Osteocyte (in vitro differentiated cells): Measurements from ENCODE around the gene SPART. TPM values are rescaled to one million over a fixed set of nuclear protein-coding genes. Genes with fewer than 3 reads are reported as not detected.

Experiments
- DNase-seq: peaks from one replicate; pipeline ENCODE4 v3.0.0; 2021; ENCODE audit warnings: mixed read lengths; ENCODE audit not compliant: unreplicated experiment; ENCODE audit errors: extremely low spot score
- H3K27ac Mint-ChIP-seq: one replicate; pipeline ENCODE4 v1.8.0; 2021; ENCODE audit warnings: mild to moderate bottlenecking, mixed read lengths; ENCODE audit not compliant: unreplicated experiment
- H3K27me3 Mint-ChIP-seq: one replicate; pipeline ENCODE4 v1.8.0; 2021; ENCODE audit warnings: mixed read lengths; ENCODE audit not compliant: unreplicated experiment
- H3K36me3 Mint-ChIP-seq: one replicate; pipeline ENCODE4 v1.8.0; 2021; ENCODE audit warnings: mixed read lengths; ENCODE audit not compliant: unreplicated experiment
- H3K4me1 Mint-ChIP-seq: one replicate; pipeline ENCODE4 v1.8.0; 2021; ENCODE audit warnings: mixed read lengths; ENCODE audit not compliant: unreplicated experiment
- H3K4me3 Mint-ChIP-seq: one replicate; pipeline ENCODE4 v1.8.0; 2021; ENCODE audit warnings: mild to moderate bottlenecking, moderate library complexity, mixed read lengths; ENCODE audit not compliant: unreplicated experiment
- H3K9me3 Mint-ChIP-seq: one replicate; pipeline ENCODE4 v1.8.0; 2021; ENCODE audit warnings: mixed read lengths; ENCODE audit not compliant: unreplicated experiment
- CTCF ChIP-seq: fragments of 200-600 bp; sonication (generic); IDR thresholded peaks from 2 replicates; pipeline ENCODE4 v1.5.0; 2021; ENCODE audit warnings: antibody characterized with exemption, mild to moderate bottlenecking, moderate library complexity
- total RNA-seq: library from RNA; stranded (reverse); gene quantifications from 2 replicates; pipeline ENCODE4 v1.2.1, GENCODE V29; 2021

The SPART gene
- total RNA-seq, 1 donor from 2014 or later = 87.1 TPM

- Mint-ChIP-seq H3K4me3 (peak overlapping the region; percentile 89), H3K4me1 (peaks cover 38% of the 10 kb centered on the region), H3K27ac (peak overlapping the region; percentile 99), H3K36me3 (no peaks in the 10 kb centered on the region), H3K9me3 (no peaks in the 10 kb centered on the region), H3K27me3 (no peaks in the 10 kb centered on the region)
- DNase-seq = peak; percentile 87
- TF ChIP-seq CTCF = no peak
Measured at GRCh38 chr13:36345438-36346221, 564 bp downstream of the SPART start.

- no peak for TF ChIP-seq CTCF
- Mint-ChIP-seq H3K4me1 (peaks cover 38% of the 10 kb centered on the region), H3K9me3 (no peaks in the 10 kb centered on the region), H3K27ac (peak overlapping the region; percentile 99), H3K27me3 (no peaks in the 10 kb centered on the region), H3K36me3 (no peaks in the 10 kb centered on the region), H3K4me3 (peak overlapping the region; percentile 89)
- no peak for DNase-seq
Measured at GRCh38 chr13:36344886-36345437, 1.2 kb downstream of the SPART start.

- no peak for TF ChIP-seq CTCF
Measured at GRCh38 chr13:36344173-36344572, 2.0 kb downstream of the SPART start.

GRCh38 chr13:36343766-36344165, 2.4 kb downstream of the SPART start:
- no peak for TF ChIP-seq CTCF
- no peaks in the 10 kb centered on the region for H3K27me3 Mint-ChIP-seq
- H3K27ac Mint-ChIP-seq = peak overlapping the region; percentile 99
- no peaks in the 10 kb centered on the region for H3K36me3 Mint-ChIP-seq
- H3K4me3 Mint-ChIP-seq = peak overlapping the region; percentile 89
- no peaks in the 10 kb centered on the region for H3K9me3 Mint-ChIP-seq
- H3K4me1 Mint-ChIP-seq = peaks cover 45% of the 10 kb centered on the region
- no peak for DNase-seq

More at GRCh38 chr13:36344173-36344572, 2.0 kb downstream of the SPART start:
- H3K9me3 Mint-ChIP-seq = no peaks in the 10 kb centered on the region
- peak overlapping the region; percentile 99 for H3K27ac Mint-ChIP-seq
- H3K4me1 Mint-ChIP-seq = peaks cover 41% of the 10 kb centered on the region
- DNase-seq = no peak
- peak overlapping the region; percentile 89 for H3K4me3 Mint-ChIP-seq
- H3K36me3 Mint-ChIP-seq = no peaks in the 10 kb centered on the region
- no peaks in the 10 kb centered on the region for H3K27me3 Mint-ChIP-seq

- H3K27me3 Mint-ChIP-seq = no peaks in the 10 kb centered on the region
- DNase-seq = no peak
- no peaks in the 10 kb centered on the region for H3K9me3 Mint-ChIP-seq
- no peaks in the 10 kb centered on the region for H3K36me3 Mint-ChIP-seq
- TF ChIP-seq CTCF = no peak
- H3K27ac Mint-ChIP-seq = peak overlapping the region; percentile 43
- peaks cover 50% of the 10 kb centered on the region for H3K4me1 Mint-ChIP-seq
- H3K4me3 Mint-ChIP-seq = peak overlapping the region; percentile 42
Measured at GRCh38 chr13:36342715-36343114, 3.5 kb downstream of the SPART start.
